IMR-90 (cell line): Measurements from ENCODE around the gene GCLC. TPM values are rescaled to one million over a fixed set of nuclear protein-coding genes. Genes with fewer than 3 reads are reported as not detected.

ENCODE experiments used
- ATAC-seq: fragments of 200-7000 bp; cut with Tn5 transposase; 2 replicates; pipeline ENCODE4 v1.9.1; 2020; ENCODE audit warnings: low read depth, mild to moderate bottlenecking, moderate library complexity
- BruUV-seq: library from RNA; stranded (reverse); fragments of 400-500 nt; replicated peaks from 2 replicates; lab custom pipeline; 2021; lab: Mats Ljungman, UMichigan
- CTCF ChIA-PET: fragments of 300-600 bp; formaldehyde crosslinking; extraction: SDS; loops from one replicate; lab custom pipeline; 2021; ENCODE audit warnings: antibody characterized with exemption; lab: Yijun Ruan, JAX
- POLR2A ChIA-PET: fragments of 300-600 bp; sonication (Branson Sonifier 250); formaldehyde crosslinking; loops from one replicate; lab custom pipeline; 2022; ENCODE audit warnings: antibody characterized with exemption; ENCODE audit not compliant: unreplicated experiment; lab: Charles Lee
- DNase-seq: peaks from one replicate; pipeline ENCODE4 v3.0.0; 2013
- H2AFZ ChIP-seq: replicated peaks from 2 replicates; pipeline ENCODE3; 2013; ENCODE audit warnings: low read length, mild to moderate bottlenecking; ENCODE audit not compliant: poor library complexity
- H2AK5ac ChIP-seq: 2 replicates; pipeline ENCODE4 v1.6.1; 2013; ENCODE audit warnings: low read depth, low read length, inconsistent platforms
- H2AK9ac ChIP-seq: replicated peaks from 2 replicates; pipeline ENCODE3; 2013; ENCODE audit warnings: mild to moderate bottlenecking, low read depth, low read length, moderate library complexity; ENCODE audit not compliant: poor library complexity
- H2BK120ac ChIP-seq: 2 replicates; pipeline ENCODE4 v1.6.1; 2013; ENCODE audit warnings: low read depth, low read length, inconsistent platforms
- H2BK15ac ChIP-seq: 3 replicates; pipeline ENCODE4 v1.6.1; 2013; ENCODE audit warnings: low read depth, low read length, inconsistent platforms
- H2BK20ac ChIP-seq: 2 replicates; pipeline ENCODE4 v1.6.1; 2013; ENCODE audit warnings: low read depth, mild to moderate bottlenecking, inconsistent platforms, low read length, moderate library complexity
- H2BK5ac ChIP-seq: 2 replicates; pipeline ENCODE4 v1.6.1; 2013; ENCODE audit warnings: mild to moderate bottlenecking, low read depth, low read length, inconsistent platforms; ENCODE audit not compliant: poor library complexity, severe bottlenecking
- H3K14ac ChIP-seq: replicated peaks from 2 replicates; pipeline ENCODE4 v1.6.1; 2013; ENCODE audit warnings: low read depth, low read length, inconsistent platforms
- H3K18ac ChIP-seq: 2 replicates; pipeline ENCODE4 v1.6.1; 2013; ENCODE audit warnings: low read depth, low read length, control low read depth
- H3K23ac ChIP-seq: 2 replicates; pipeline ENCODE4 v1.6.1; 2013; ENCODE audit warnings: low read depth, low read length, inconsistent platforms
- H3K27ac ChIP-seq: 2 replicates; pipeline ENCODE4 v1.5.1; 2013; ENCODE audit warnings: mild to moderate bottlenecking, control low read depth, low read length; ENCODE audit not compliant: insufficient read depth
- H3K27me3 ChIP-seq: 2 replicates; pipeline ENCODE4 v1.6.1; 2013; ENCODE audit warnings: low read length; ENCODE audit not compliant: control insufficient read depth, insufficient read depth
- H3K36me3 ChIP-seq: 2 replicates; pipeline ENCODE4 v1.6.1; 2013; ENCODE audit warnings: low read length, mixed read lengths; ENCODE audit not compliant: control insufficient read depth, insufficient read depth
- H3K4ac ChIP-seq: 2 replicates; pipeline ENCODE4 v1.6.1; 2013; ENCODE audit warnings: low read depth, low read length, inconsistent platforms
- H3K4me1 ChIP-seq: 2 replicates; pipeline ENCODE4 v1.6.1; 2013; ENCODE audit warnings: low read length, mixed read lengths; ENCODE audit not compliant: control insufficient read depth, insufficient read depth
- H3K4me2 ChIP-seq: 2 replicates; pipeline ENCODE4 v1.6.1; 2013; ENCODE audit warnings: low read depth, mild to moderate bottlenecking, control low read depth, low read length, moderate library complexity
- H3K4me3 ChIP-seq: 2 replicates; pipeline ENCODE4 v1.5.1; 2013; ENCODE audit warnings: low read depth, mild to moderate bottlenecking, control low read depth, low read length, moderate library complexity; ENCODE audit not compliant: insufficient read depth
- H3K56ac ChIP-seq: 2 replicates; pipeline ENCODE4 v1.6.1; 2013; ENCODE audit warnings: low read length, inconsistent platforms; ENCODE audit not compliant: insufficient read depth; ENCODE audit errors: extremely low read depth
- H3K79me1 ChIP-seq, 2 experiments: 2 replicates each; pipeline ENCODE4 v1.6.1; 2013; ENCODE audit warnings: low read length in 2 of 2, inconsistent platforms in 1 of 2, low read depth in 1 of 2
- H3K9ac ChIP-seq: 2 replicates; pipeline ENCODE4 v1.6.1; 2013; ENCODE audit warnings: low read depth, low read length, control low read depth
- H3K9me1 ChIP-seq: 2 replicates; pipeline ENCODE4 v1.6.1; 2013; ENCODE audit warnings: low read length, inconsistent platforms; ENCODE audit not compliant: insufficient read depth
- H3K9me3 ChIP-seq: 2 replicates; pipeline ENCODE4 v1.6.1; 2013; ENCODE audit warnings: low read length; ENCODE audit not compliant: control insufficient read depth, insufficient read depth
- H4K20me1 ChIP-seq: 2 replicates; pipeline ENCODE4 v1.6.1; 2013; ENCODE audit warnings: low read length, inconsistent platforms; ENCODE audit not compliant: insufficient read depth
- H4K5ac ChIP-seq: 2 replicates; pipeline ENCODE4 v1.6.1; 2013; ENCODE audit warnings: mild to moderate bottlenecking, low read depth, low read length, control low read depth
- H4K8ac ChIP-seq, 2 experiments: 2 replicates each; pipeline ENCODE4 v1.6.1; 2013; ENCODE audit warnings: low read depth in 2 of 2, low read length in 2 of 2, control low read depth in 1 of 2, inconsistent platforms in 1 of 2
- H4K91ac ChIP-seq: 2 replicates; pipeline ENCODE4 v1.6.1; 2013; ENCODE audit warnings: low read depth, low read length, inconsistent platforms; ENCODE audit not compliant: insufficient read depth
- CEBPB ChIP-seq: IDR thresholded peaks from 2 replicates; pipeline ENCODE4 v1.6.1; 2012; ENCODE audit warnings: low read depth, low read length, improper control_type of control experiment
- FOS ChIP-seq: fragments of 150-350 bp; IDR thresholded peaks from 2 replicates; pipeline ENCODE4 v1.6.1; 2016; ENCODE audit warnings: low read depth, low read length
- MXI1 ChIP-seq: IDR thresholded peaks from 2 replicates; pipeline ENCODE4 v1.6.1; 2012; ENCODE audit warnings: low read depth, mild to moderate bottlenecking, low read length, moderate library complexity, borderline replicate concordance
- WGBS, 2 experiments: methylation state at CpG; one replicate each; pipeline versions ENCODE4 v1.1.5 to v1.1.7; 2013; ENCODE audit warnings: missing lambda C conversion rate in 2 of 2; ENCODE audit not compliant: insufficient read length in 1 of 2; ENCODE audit errors: extremely low coverage in 2 of 2; 5-methylcytosine and 5-hydroxymethylcytosine counted together
- dilution Hi-C: fragments of 300-500 bp; cut with HindIII; formaldehyde crosslinking; loops from one replicate; pipeline ENCODE4 v1.14.3; 2018; ENCODE audit warnings: low sequenced_read_pairs; ENCODE audit not compliant: unreplicated experiment
- in situ Hi-C: fragments of 300-500 bp; cut with MboI; formaldehyde crosslinking; loops from 3 replicates; pipeline ENCODE4 v1.14.3; 2019; ENCODE audit warnings: low sequenced_read_pairs, inconsistent platforms, mixed read lengths
- intact Hi-C: fragments of 100-400 bp; cut with micrococcal nuclease; formaldehyde crosslinking; loops from 2 replicates; pipeline ENCODE4 v1.10.0; 2022
- polyA plus RNA-seq, 3 experiments: library from polyadenylated mRNA; depleted of rRNA; stranded (reverse); fragments of >200 nt; gene quantifications; 2 replicates each; pipeline ENCODE4 v1.2.3, GENCODE V29; 2012; ENCODE audit warnings: low replicate concordance in 1 of 3
- total RNA-seq: library from RNA; depleted of rRNA; stranded (reverse); fragments of >200 nt; gene quantifications from 2 replicates; pipeline ENCODE4 v1.2.3, GENCODE V29; 2012

The GCLC gene
- total and polyA plus RNA-seq, 2 of the 4 experiments (the other 2 are of a cell fraction), result 14.2 to 24.2 TPM

- WGBS, 2 experiments, result no CpG with 5 or more reads among the region's 2 CpGs
- H3K4me2 ChIP-seq, result no peak overlapping the region
- no peak overlapping the region for H3K4ac ChIP-seq
- no peak overlapping the region for H3K9ac ChIP-seq
- CTCF ChIA-PET, result no interaction called here
- peak; percentile 22; the same call in 1 of the 2 replicates for TF ChIP-seq CEBPB
- TF ChIP-seq FOS, result peak; percentile 8; the same call in 1 of the 2 replicates
- no peak for TF ChIP-seq MXI1
- no peak overlapping the region for H2BK5ac ChIP-seq
- no peak overlapping the region for H3K18ac ChIP-seq
- H3K14ac ChIP-seq, result no peak overlapping the region
- no peaks in the 10 kb centered on the region for H3K27me3 ChIP-seq
- in situ Hi-C loops, result no loop called here
- no TSS peak for BruUV-seq
- no peak overlapping the region for H2BK15ac ChIP-seq
- H4K8ac ChIP-seq, result no peak overlapping the region
- H3K23ac ChIP-seq, result no peak overlapping the region
- intact Hi-C loops, result no loop called here
- no peak overlapping the region for H4K91ac ChIP-seq
- H4K20me1 ChIP-seq, result no peaks in the 10 kb centered on the region; the same call in 1 of the 2 replicates
- no peak overlapping the region for H2AK5ac ChIP-seq
- peaks cover 4% of the 10 kb centered on the region; the same call in 1 of the 2 replicates for H3K4me1 ChIP-seq
- no peak overlapping the region for H2AFZ ChIP-seq
- H2BK120ac ChIP-seq, result no peak overlapping the region
- no peak overlapping the region for H3K56ac ChIP-seq
- H2BK20ac ChIP-seq, result no peak overlapping the region
- dilution Hi-C loops, result no loop called here
- POLR2A ChIA-PET, result no interaction called here
- peaks cover 19 to 32% of the 10 kb centered on the region in 2 experiments for H3K79me1 ChIP-seq
- DNase-seq (no peak), ATAC-seq (peak; percentile 48)
- H3K4me3 ChIP-seq, result no peak overlapping the region
- peaks cover 21% of the 10 kb centered on the region for H3K36me3 ChIP-seq
- H3K27ac ChIP-seq, result no peak overlapping the region; the same call in 1 of the 2 replicates
- no peaks in the 10 kb centered on the region for H3K9me3 ChIP-seq
- H2AK9ac ChIP-seq, result no peak overlapping the region
- no peak overlapping the region for H4K5ac ChIP-seq
- peaks cover 7% of the 10 kb centered on the region; the same call in 1 of the 2 replicates for H3K9me1 ChIP-seq
Observed at GRCh38 chr6:53517021-53517420, 27.9 kb downstream of the GCLC start.
